Neural progenitor cell (in vitro differentiated cells): ENCODE results near the gene KCTD2. TPM values are rescaled to one million over a fixed set of nuclear protein-coding genes. Genes with fewer than 3 reads are reported as not detected.

Experiments used
- DNase-seq: peaks from one replicate; pipeline ENCODE4 v3.0.0-alpha.2; 2016; ENCODE audit warnings: low spot score
- H2AFZ ChIP-seq: fragments of 200-600 bp; sonication (generic); replicated peaks from 2 replicates; pipeline ENCODE4 v1.6.1; 2016; ENCODE audit warnings: antibody characterized with exemption
- H3F3A ChIP-seq: fragments of 200-600 bp; sonication (generic); 2 replicates; pipeline ENCODE4 v1.6.1; 2016; ENCODE audit warnings: antibody characterized with exemption, low read depth
- H3K27ac ChIP-seq: fragments of 200-600 bp; sonication (generic); 2 replicates; pipeline ENCODE4 v1.5.1; 2016; ENCODE audit warnings: mild to moderate bottlenecking
- H3K27me3 ChIP-seq: fragments of 200-600 bp; sonication (generic); 2 replicates; pipeline ENCODE4 v1.6.1; 2016; ENCODE audit warnings: mild to moderate bottlenecking, moderate library complexity
- H3K36me3 ChIP-seq: fragments of 200-600 bp; sonication (generic); 2 replicates; pipeline ENCODE4 v1.5.1; 2016
- H3K4me1 ChIP-seq: fragments of 200-600 bp; sonication (generic); 2 replicates; pipeline ENCODE4 v1.6.1; 2016; ENCODE audit warnings: mixed run types
- H3K4me2 ChIP-seq: fragments of 200-600 bp; sonication (generic); 2 replicates; pipeline ENCODE4 v1.6.1; 2016
- H3K4me3 ChIP-seq: fragments of 200-600 bp; sonication (generic); 2 replicates; pipeline ENCODE4 v1.5.1; 2016
- H3K79me2 ChIP-seq: fragments of 200-600 bp; sonication (generic); 2 replicates; pipeline ENCODE4 v1.6.1; 2016; ENCODE audit warnings: low read depth
- H3K9ac ChIP-seq: fragments of 200-600 bp; sonication (generic); 2 replicates; pipeline ENCODE4 v1.6.1; 2016
- H3K9me3 ChIP-seq: fragments of 200-600 bp; sonication (generic); 2 replicates; pipeline ENCODE4 v1.5.1; 2016; ENCODE audit warnings: low read depth
- H4K20me1 ChIP-seq: fragments of 200-600 bp; sonication (generic); 2 replicates; pipeline ENCODE4 v1.6.1; 2016; ENCODE audit warnings: low read depth
- H3K27ac Mint-ChIP-seq: 3 replicates; pipeline ENCODE4 v1.8.0; 2021; ENCODE audit warnings: mixed read lengths
- H3K27me3 Mint-ChIP-seq: 2 replicates; pipeline ENCODE4 v1.8.0; 2022; ENCODE audit warnings: low read depth, mild to moderate bottlenecking, inconsistent platforms, moderate library complexity, mixed read lengths; ENCODE audit not compliant: insufficient read depth
- H3K36me3 Mint-ChIP-seq: 3 replicates; pipeline ENCODE4 v1.8.0; 2021; ENCODE audit warnings: mixed read lengths
- H3K4me1 Mint-ChIP-seq: 3 replicates; pipeline ENCODE4 v1.8.0; 2021; ENCODE audit warnings: mixed read lengths
- H3K4me3 Mint-ChIP-seq: 3 replicates; pipeline ENCODE4 v1.8.0; 2021; ENCODE audit warnings: mild to moderate bottlenecking, moderate library complexity, mixed read lengths
- H3K9me3 Mint-ChIP-seq: 3 replicates; pipeline ENCODE4 v1.8.0; 2020; ENCODE audit warnings: mixed read lengths
- EZH2 ChIP-seq: fragments of 200-600 bp; sonication (generic); IDR thresholded peaks from 2 replicates; pipeline ENCODE4 v1.6.1; 2017; ENCODE audit warnings: antibody characterized with exemption, mild to moderate bottlenecking, moderate library complexity
- EZH2phosphoT487 ChIP-seq: fragments of 200-600 bp; sonication (generic); IDR thresholded peaks from 2 replicates; pipeline ENCODE4 v1.6.1; 2017; ENCODE audit warnings: antibody characterized with exemption
- total RNA-seq: library from RNA; depleted of rRNA; stranded (reverse); fragments of >200 nt; gene quantifications from 2 replicates; pipeline ENCODE4 v1.2.3, GENCODE V29; 2015; ENCODE audit warnings: low replicate concordance
- TF ChIP-seq, protein P1 (sequence below): fragments of 200-600 bp; sonication (generic); IDR thresholded peaks from 2 replicates; pipeline ENCODE4 v1.5.1; 2017; ENCODE audit warnings: antibody characterized with exemption, mild to moderate bottlenecking

KCTD2 gene, protein sequence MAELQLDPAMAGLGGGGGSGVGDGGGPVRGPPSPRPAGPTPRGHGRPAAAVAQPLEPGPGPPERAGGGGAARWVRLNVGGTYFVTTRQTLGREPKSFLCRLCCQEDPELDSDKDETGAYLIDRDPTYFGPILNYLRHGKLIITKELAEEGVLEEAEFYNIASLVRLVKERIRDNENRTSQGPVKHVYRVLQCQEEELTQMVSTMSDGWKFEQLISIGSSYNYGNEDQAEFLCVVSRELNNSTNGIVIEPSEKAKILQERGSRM
- 28.9 and 32.9 TPM in 2 replicates for total RNA-seq

DNA sequence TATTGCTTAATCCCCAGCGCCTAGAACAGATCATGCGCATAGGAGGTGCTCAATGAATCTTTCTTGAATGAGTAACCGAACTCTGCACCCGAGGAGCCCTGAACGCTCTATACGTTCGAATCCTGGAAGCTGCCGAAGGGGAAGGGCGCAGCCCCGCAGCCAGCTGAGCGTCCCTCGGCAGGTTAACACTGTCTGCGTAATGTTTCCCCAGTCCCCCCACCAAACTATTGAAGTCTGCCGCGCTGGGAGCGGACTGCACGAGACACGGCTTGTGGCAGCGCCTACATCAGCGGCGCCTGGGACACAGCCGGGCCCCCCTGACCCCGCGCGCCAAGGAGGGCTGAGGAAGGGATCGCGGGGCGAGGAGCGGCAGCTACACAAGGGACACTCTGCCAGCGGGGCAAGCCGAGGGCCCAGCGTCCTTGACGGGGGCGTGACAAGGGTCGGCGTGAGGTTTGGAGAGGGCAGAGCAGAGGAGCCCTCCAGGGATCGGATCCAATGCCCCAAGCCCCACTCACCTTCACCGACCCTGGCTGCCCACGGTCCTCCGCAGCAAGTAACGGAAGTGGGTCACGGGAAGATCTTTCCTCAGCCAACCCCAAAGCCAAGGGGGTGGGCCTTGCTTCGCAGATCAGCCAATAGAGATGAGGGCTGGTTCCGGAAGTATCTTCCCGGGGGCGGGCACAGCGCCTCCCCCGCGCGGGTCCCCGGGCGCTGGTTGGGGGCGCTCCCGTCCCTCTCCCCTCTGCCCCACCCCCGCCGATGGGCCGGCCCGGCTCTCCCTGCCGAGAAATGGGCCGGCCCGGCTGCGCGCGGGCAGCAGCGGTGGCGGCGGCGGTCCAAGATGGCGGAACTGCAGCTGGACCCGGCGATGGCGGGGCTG lies at the start of gene KCTD2, which contains the start of gene ATP5PD:
Gene KCTD2 (plus strand): TSS at position 819 of the 883 bp plus-strand sequence. CDS start 26 bp downstream, at position 845.
Gene ATP5PD (minus strand): TSS at position 563 of the 883 bp plus-strand sequence. CDS start 4,319 bp downstream, outside the sequence.
- peak within 1 kb of the TSS; percentile 99 for H3K4me3 Mint-ChIP-seq
- no peaks in the 10 kb centered on the region for H3K9me3 ChIP-seq
- H3K27ac ChIP-seq: peak within 1 kb of the TSS; percentile 77
- peaks cover 5% of the 10 kb centered on the region for H3K27me3 Mint-ChIP-seq
- H2AFZ ChIP-seq: peak within 1 kb of the TSS; percentile 96
- H3K36me3 ChIP-seq: peaks cover 13% of the 10 kb centered on the region
- peaks cover 15% of the 10 kb centered on the region for H3K4me1 ChIP-seq
- H3K4me1 Mint-ChIP-seq: peaks cover 36% of the 10 kb centered on the region
- no peaks in the 10 kb centered on the region for H3K27me3 ChIP-seq
- H3K9me3 Mint-ChIP-seq: no peaks in the 10 kb centered on the region
- peaks cover 15% of the 10 kb centered on the region for H3K36me3 Mint-ChIP-seq
- no peak for TF ChIP-seq EZH2phosphoT487
- no peak for TF ChIP-seq EZH2
- TF ChIP-seq, protein P1, sequence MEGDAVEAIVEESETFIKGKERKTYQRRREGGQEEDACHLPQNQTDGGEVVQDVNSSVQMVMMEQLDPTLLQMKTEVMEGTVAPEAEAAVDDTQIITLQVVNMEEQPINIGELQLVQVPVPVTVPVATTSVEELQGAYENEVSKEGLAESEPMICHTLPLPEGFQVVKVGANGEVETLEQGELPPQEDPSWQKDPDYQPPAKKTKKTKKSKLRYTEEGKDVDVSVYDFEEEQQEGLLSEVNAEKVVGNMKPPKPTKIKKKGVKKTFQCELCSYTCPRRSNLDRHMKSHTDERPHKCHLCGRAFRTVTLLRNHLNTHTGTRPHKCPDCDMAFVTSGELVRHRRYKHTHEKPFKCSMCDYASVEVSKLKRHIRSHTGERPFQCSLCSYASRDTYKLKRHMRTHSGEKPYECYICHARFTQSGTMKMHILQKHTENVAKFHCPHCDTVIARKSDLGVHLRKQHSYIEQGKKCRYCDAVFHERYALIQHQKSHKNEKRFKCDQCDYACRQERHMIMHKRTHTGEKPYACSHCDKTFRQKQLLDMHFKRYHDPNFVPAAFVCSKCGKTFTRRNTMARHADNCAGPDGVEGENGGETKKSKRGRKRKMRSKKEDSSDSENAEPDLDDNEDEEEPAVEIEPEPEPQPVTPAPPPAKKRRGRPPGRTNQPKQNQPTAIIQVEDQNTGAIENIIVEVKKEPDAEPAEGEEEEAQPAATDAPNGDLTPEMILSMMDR: no peak
- peaks cover 17% of the 10 kb centered on the region for H3F3A ChIP-seq
- peaks cover 24% of the 10 kb centered on the region for H4K20me1 ChIP-seq
- peaks cover 60% of the 10 kb centered on the region for H3K79me2 ChIP-seq
- DNase-seq: peak; percentile 97
- peak within 1 kb of the TSS; percentile 99 for H3K4me3 ChIP-seq
- peak within 1 kb of the TSS; percentile 95 for H3K4me2 ChIP-seq
- H3K9ac ChIP-seq: peak within 1 kb of the TSS; percentile 82
- H3K27ac Mint-ChIP-seq: peak within 1 kb of the TSS; percentile 86

GRCh38 chr17:74998783-74999182 lies 48.2 kb upstream of the KCTD2 start:
- no peak overlapping the region for H3K9ac ChIP-seq
- H4K20me1 ChIP-seq: no peaks in the 10 kb centered on the region
- TF ChIP-seq EZH2 (no peak), EZH2phosphoT487 (no peak)
- TF ChIP-seq, protein P1: no peak
- DNase-seq: no peak
- Mint-ChIP-seq H3K4me1 (no peaks in the 10 kb centered on the region), H3K4me3 (no peak overlapping the region), H3K9me3 (no peaks in the 10 kb centered on the region), H3K27me3 (peaks cover 2% of the 10 kb centered on the region), H3K27ac (no peak overlapping the region), H3K36me3 (peaks cover 10% of the 10 kb centered on the region)
- H2AFZ ChIP-seq: no peak overlapping the region
- no peak overlapping the region for H3K27ac ChIP-seq
- no peak overlapping the region for H3K4me2 ChIP-seq
- no peaks in the 10 kb centered on the region for H3K79me2 ChIP-seq
- no peaks in the 10 kb centered on the region for H3K27me3 ChIP-seq
- no peaks in the 10 kb centered on the region for H3K9me3 ChIP-seq
- no peaks in the 10 kb centered on the region for H3K4me1 ChIP-seq
- H3F3A ChIP-seq: no peaks in the 10 kb centered on the region
- no peak overlapping the region for H3K4me3 ChIP-seq
- H3K36me3 ChIP-seq: no peaks in the 10 kb centered on the region

DNA sequence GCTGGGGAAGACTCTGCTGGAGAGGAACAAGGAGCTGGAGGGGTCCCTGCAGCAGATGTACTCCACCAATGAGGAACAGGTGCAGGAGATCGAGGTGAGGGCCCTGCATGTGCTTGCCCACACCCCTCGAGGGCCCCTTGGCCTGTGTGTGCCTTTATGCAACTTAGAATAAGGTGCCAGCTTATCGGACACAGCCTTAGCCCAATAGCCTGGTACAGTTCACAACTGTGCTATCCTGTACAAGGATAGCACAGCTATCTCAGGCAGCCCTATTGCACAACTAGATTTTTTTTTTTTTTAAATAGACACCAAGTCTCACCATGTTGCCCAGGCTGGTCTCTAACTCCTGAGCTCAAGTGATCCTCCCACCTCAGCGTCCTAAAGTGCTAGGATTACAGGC lies 47.5 kb upstream of the KCTD2 start:
- Histone ChIP-seq H3K4me2 (no peak overlapping the region), H3K4me1 (no peaks in the 10 kb centered on the region)
- TF ChIP-seq EZH2: no peak
- TF ChIP-seq, protein P1: no peak
- TF ChIP-seq EZH2phosphoT487: no peak

More for the DNA sequence above, 47.5 kb upstream of the KCTD2 start:
- Mint-ChIP-seq H3K9me3 (no peaks in the 10 kb centered on the region), H3K36me3 (peaks cover 10% of the 10 kb centered on the region), H3K4me3 (no peak overlapping the region), H3K27ac (no peak overlapping the region), H3K4me1 (no peaks in the 10 kb centered on the region), H3K27me3 (peaks cover 2% of the 10 kb centered on the region)
- H3F3A ChIP-seq: no peaks in the 10 kb centered on the region
- H2AFZ ChIP-seq: no peak overlapping the region
- no peaks in the 10 kb centered on the region for H3K9me3 ChIP-seq
- H3K27me3 ChIP-seq: no peaks in the 10 kb centered on the region
- H3K79me2 ChIP-seq: no peaks in the 10 kb centered on the region
- H3K27ac ChIP-seq: no peak overlapping the region
- no peak for DNase-seq
- H3K9ac ChIP-seq: no peak overlapping the region
- H3K36me3 ChIP-seq: no peaks in the 10 kb centered on the region
- H4K20me1 ChIP-seq: no peaks in the 10 kb centered on the region
- no peak overlapping the region for H3K4me3 ChIP-seq
